HepG2 (cell line): Measurements from ENCODE around the gene GPR15. TPM values are rescaled to one million over a fixed set of nuclear protein-coding genes. Genes with fewer than 3 reads are reported as not detected.

Experiments used
- CEBPB ChIP-seq: IDR thresholded peaks from 2 replicates; pipeline ENCODE4 v1.6.1; 2011; ENCODE audit warnings: low read depth, low read length, improper control_type of control experiment, borderline replicate concordance
- FOXK2 ChIP-seq: fragments of 450-650 bp; IDR thresholded peaks from 2 replicates; pipeline ENCODE4 v1.6.1; 2016
- KAT2B ChIP-seq: fragments of 150-350 bp; IDR thresholded peaks from 2 replicates; pipeline ENCODE4 v1.6.1; 2014; ENCODE audit warnings: low read depth, low read length, borderline replicate concordance
- POGZ ChIP-seq: sonication (generic); formaldehyde crosslinking; IDR thresholded peaks from 2 replicates; pipeline ENCODE4 v1.4.0; 2020; ENCODE audit warnings: mild to moderate bottlenecking, missing genetic modification reagents
- RBAK ChIP-seq: sonication (generic); formaldehyde crosslinking; IDR thresholded peaks from 2 replicates; pipeline ENCODE4 v1.5.1; 2020; ENCODE audit warnings: mild to moderate bottlenecking, missing genetic modification reagents
- ZNF207 ChIP-seq: fragments of 450-650 bp; IDR thresholded peaks from 2 replicates; pipeline ENCODE4 v1.6.1; 2016; ENCODE audit warnings: antibody characterized with exemption, borderline replicate concordance
- ZNF441 ChIP-seq: sonication (generic); formaldehyde crosslinking; IDR thresholded peaks from 2 replicates; pipeline ENCODE4 v1.7.0; 2021; ENCODE audit warnings: missing genetic modification reagents, borderline replicate concordance
- ZNF660 ChIP-seq: sonication (generic); formaldehyde crosslinking; IDR thresholded peaks from 2 replicates; pipeline ENCODE4 v1.5.1; 2020; ENCODE audit warnings: mild to moderate bottlenecking, low read depth, missing genetic modification reagents, borderline replicate concordance
- ZNF7 ChIP-seq: IDR thresholded peaks from 2 replicates; pipeline ENCODE4 v1.6.1; 2016; ENCODE audit warnings: missing biosample characterization, missing genetic modification reagents
- polyA plus RNA-seq, 8 experiments: library from polyadenylated mRNA; depleted of rRNA in 3 of 8; stranded (reverse) in 7 of 8; unstranded in 1 of 8; fragments of >200 nt; fragmentation: Illumina TruSeq in 4 of 8; extraction: Trizol in 4 of 8; gene quantifications; 2 replicates each; pipeline versions ENCODE4 v1.2.1 to v1.2.3, GENCODE V29; 2011 to 2016; ENCODE audit warnings: low read depth in 4 of 8, missing spikeins in 1 of 8, mixed read lengths in 1 of 8; ENCODE audit not compliant: insufficient read depth in 1 of 8
- total RNA-seq, 5 experiments: library from RNA; depleted of rRNA; stranded (reverse); fragments of >200 nt; fragmentation: Illumina TruSeq; extraction: Trizol; gene quantifications; 2 replicates each; pipeline ENCODE4 v1.2.3, GENCODE V29; 2016; ENCODE audit warnings: low read depth in 1 of 5
- TF ChIP-seq, protein P1 (sequence below): sonication (generic); formaldehyde crosslinking; IDR thresholded peaks from 2 replicates; pipeline ENCODE4 v1.4.0; 2020; ENCODE audit warnings: missing genetic modification reagents, borderline replicate concordance
- TF ChIP-seq, protein P2 (sequence below): sonication (generic); formaldehyde crosslinking; IDR thresholded peaks from 2 replicates; pipeline ENCODE4 v1.4.0; 2020; ENCODE audit warnings: missing genetic modification reagents, low read depth, mild to moderate bottlenecking, borderline replicate concordance
- TF ChIP-seq, protein P3 (sequence below): sonication (generic); formaldehyde crosslinking; IDR thresholded peaks from 2 replicates; pipeline ENCODE4 v1.4.0; 2020; ENCODE audit warnings: missing genetic modification reagents
- TF ChIP-seq, protein P4 (sequence below): sonication (generic); formaldehyde crosslinking; IDR thresholded peaks from 2 replicates; pipeline ENCODE4 v1.4.0; 2020; ENCODE audit warnings: missing genetic modification reagents

GPR15 gene
- total and polyA plus RNA-seq, 2 of the 13 experiments (the other 11 are each of a cell fraction or from before 2014, with no cell fraction given): not detected

DNA sequence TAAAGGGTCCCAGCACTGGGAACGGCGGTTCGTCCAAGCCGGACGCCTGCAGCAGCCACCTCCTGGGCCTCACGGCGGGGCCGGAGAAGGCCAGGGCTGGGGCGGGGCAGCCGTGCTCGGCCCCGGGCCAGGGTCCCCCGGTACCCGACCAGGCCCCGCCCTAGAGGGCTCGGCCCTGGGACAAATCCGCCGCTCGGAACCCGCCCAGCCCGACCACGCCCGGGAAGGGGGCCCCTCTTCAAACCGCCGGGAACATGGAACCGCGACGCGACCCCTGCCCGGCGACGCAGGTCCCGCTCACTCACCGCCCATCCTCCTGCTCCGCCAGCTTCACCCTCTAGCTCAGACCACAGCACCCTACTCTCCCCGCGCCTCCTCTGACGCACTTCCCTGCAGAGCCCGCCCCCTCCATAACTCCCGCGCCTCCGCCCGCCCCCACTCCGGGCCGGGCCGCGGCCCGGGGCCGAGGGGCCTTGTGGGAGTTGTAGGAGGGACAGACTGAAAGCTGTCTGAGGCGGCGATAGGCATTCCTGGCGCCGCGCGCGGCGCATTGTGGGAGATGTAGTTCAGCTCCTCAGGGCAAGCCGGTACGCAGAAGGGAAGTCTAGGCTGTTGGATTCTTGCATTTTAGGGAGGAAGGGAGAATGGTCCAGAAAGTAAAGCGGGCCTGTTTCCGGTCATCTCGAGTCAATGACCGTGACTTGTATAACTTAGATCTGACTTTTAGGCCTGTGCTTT is 9.1 kb upstream of the GPR15 start, which contains the start of gene CLDND1 (continued):
- TF ChIP-seq, protein P1, sequence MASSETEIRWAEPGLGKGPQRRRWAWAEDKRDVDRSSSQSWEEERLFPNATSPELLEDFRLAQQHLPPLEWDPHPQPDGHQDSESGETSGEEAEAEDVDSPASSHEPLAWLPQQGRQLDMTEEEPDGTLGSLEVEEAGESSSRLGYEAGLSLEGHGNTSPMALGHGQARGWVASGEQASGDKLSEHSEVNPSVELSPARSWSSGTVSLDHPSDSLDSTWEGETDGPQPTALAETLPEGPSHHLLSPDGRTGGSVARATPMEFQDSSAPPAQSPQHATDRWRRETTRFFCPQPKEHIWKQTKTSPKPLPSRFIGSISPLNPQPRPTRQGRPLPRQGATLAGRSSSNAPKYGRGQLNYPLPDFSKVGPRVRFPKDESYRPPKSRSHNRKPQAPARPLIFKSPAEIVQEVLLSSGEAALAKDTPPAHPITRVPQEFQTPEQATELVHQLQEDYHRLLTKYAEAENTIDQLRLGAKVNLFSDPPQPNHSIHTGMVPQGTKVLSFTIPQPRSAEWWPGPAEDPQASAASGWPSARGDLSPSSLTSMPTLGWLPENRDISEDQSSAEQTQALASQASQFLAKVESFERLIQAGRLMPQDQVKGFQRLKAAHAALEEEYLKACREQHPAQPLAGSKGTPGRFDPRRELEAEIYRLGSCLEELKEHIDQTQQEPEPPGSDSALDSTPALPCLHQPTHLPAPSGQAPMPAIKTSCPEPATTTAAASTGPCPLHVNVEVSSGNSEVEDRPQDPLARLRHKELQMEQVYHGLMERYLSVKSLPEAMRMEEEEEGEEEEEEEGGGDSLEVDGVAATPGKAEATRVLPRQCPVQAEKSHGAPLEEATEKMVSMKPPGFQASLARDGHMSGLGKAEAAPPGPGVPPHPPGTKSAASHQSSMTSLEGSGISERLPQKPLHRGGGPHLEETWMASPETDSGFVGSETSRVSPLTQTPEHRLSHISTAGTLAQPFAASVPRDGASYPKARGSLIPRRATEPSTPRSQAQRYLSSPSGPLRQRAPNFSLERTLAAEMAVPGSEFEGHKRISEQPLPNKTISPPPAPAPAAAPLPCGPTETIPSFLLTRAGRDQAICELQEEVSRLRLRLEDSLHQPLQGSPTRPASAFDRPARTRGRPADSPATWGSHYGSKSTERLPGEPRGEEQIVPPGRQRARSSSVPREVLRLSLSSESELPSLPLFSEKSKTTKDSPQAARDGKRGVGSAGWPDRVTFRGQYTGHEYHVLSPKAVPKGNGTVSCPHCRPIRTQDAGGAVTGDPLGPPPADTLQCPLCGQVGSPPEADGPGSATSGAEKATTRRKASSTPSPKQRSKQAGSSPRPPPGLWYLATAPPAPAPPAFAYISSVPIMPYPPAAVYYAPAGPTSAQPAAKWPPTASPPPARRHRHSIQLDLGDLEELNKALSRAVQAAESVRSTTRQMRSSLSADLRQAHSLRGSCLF (CRISPR knock-in tag): 0 out of 2 replicates have a peak, but pooled peaks have one; percentile 5
- TF ChIP-seq, protein P2, sequence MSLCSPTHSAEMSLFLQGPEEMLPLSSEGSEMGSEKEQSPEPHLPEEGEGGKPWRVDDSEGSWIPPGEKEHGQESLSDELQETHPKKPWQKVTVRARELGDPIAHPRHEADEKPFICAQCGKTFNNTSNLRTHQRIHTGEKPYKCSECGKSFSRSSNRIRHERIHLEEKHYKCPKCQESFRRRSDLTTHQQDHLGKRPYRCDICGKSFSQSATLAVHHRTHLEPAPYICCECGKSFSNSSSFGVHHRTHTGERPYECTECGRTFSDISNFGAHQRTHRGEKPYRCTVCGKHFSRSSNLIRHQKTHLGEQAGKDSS (CRISPR knock-in tag): no peak
- TF ChIP-seq CEBPB (no peak), POGZ (CRISPR knock-in tag) (peak; percentile 43; the same call in 1 of the 2 replicates), ZNF7 (CRISPR knock-in tag) (no peak), FOXK2 (no peak), ZNF207 (no peak), RBAK (CRISPR knock-in tag) (no peak), ZNF441 (CRISPR knock-in tag) (no peak), KAT2B (no peak), ZNF660 (CRISPR knock-in tag) (no peak)
- TF ChIP-seq, protein P3, sequence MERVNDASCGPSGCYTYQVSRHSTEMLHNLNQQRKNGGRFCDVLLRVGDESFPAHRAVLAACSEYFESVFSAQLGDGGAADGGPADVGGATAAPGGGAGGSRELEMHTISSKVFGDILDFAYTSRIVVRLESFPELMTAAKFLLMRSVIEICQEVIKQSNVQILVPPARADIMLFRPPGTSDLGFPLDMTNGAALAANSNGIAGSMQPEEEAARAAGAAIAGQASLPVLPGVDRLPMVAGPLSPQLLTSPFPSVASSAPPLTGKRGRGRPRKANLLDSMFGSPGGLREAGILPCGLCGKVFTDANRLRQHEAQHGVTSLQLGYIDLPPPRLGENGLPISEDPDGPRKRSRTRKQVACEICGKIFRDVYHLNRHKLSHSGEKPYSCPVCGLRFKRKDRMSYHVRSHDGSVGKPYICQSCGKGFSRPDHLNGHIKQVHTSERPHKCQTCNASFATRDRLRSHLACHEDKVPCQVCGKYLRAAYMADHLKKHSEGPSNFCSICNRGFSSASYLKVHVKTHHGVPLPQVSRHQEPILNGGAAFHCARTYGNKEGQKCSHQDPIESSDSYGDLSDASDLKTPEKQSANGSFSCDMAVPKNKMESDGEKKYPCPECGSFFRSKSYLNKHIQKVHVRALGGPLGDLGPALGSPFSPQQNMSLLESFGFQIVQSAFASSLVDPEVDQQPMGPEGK (CRISPR knock-in tag): peak; percentile 81
- TF ChIP-seq, protein P4, sequence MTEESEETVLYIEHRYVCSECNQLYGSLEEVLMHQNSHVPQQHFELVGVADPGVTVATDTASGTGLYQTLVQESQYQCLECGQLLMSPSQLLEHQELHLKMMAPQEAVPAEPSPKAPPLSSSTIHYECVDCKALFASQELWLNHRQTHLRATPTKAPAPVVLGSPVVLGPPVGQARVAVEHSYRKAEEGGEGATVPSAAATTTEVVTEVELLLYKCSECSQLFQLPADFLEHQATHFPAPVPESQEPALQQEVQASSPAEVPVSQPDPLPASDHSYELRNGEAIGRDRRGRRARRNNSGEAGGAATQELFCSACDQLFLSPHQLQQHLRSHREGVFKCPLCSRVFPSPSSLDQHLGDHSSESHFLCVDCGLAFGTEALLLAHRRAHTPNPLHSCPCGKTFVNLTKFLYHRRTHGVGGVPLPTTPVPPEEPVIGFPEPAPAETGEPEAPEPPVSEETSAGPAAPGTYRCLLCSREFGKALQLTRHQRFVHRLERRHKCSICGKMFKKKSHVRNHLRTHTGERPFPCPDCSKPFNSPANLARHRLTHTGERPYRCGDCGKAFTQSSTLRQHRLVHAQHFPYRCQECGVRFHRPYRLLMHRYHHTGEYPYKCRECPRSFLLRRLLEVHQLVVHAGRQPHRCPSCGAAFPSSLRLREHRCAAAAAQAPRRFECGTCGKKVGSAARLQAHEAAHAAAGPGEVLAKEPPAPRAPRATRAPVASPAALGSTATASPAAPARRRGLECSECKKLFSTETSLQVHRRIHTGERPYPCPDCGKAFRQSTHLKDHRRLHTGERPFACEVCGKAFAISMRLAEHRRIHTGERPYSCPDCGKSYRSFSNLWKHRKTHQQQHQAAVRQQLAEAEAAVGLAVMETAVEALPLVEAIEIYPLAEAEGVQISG (CRISPR knock-in tag): peak; percentile 89
